ENCODE measurements around the gene RFPL4AL1. TPM values are rescaled to one million over a fixed set of nuclear protein-coding genes. Genes with fewer than 3 reads are reported as not detected.

The RFPL4AL1 gene
- total RNA-seq = not detected in 2 replicates

GRCh38 chr19:55768818-55769217 is at the start of gene RFPL4AL1:
Gene RFPL4AL1, plus strand, starts transcription at chr19:55769118. Its CDS starts 2,687 bp downstream, at chr19:55771805.

GRCh38 chr19:55738302-55738701 is 30.6 kb upstream of the RFPL4AL1 start, which contains the start of gene NLRP9:
Gene NLRP9, minus strand, starts transcription at chr19:55738402. Its CDS starts 28 bp downstream, at chr19:55738374.

GRCh38 chr19:55758797-55759196 is 10.1 kb upstream of the RFPL4AL1 start, which contains the start of gene RFPL4A:
Gene RFPL4A, plus strand, starts transcription at chr19:55759097. Its CDS starts 2,704 bp downstream, at chr19:55761801.

Other genes starting within 250 kb of the RFPL4AL1 start
- gene SBK2, start 232.0 kb upstream of the RFPL4AL1 start, total RNA-seq = not detected in 2 replicates
- gene SBK3, start 223.6 kb upstream of the RFPL4AL1 start, total RNA-seq = 0.27 and 0.39 TPM in 2 replicates
- 4.7 and 6.4 TPM in 2 replicates for gene ZNF579, start 188.3 kb upstream of the RFPL4AL1 start, total RNA-seq
- gene FIZ1, start 169.6 kb upstream of the RFPL4AL1 start, total RNA-seq = 3.1 and 6.0 TPM in 2 replicates
- gene ZNF524, start 168.8 kb upstream of the RFPL4AL1 start, total RNA-seq = 21.8 and 29.8 TPM in 2 replicates
- 1.8 and 2.7 TPM in 2 replicates for gene ZNF865, start 163.5 kb upstream of the RFPL4AL1 start, total RNA-seq
- gene ZNF784, start 144.6 kb upstream of the RFPL4AL1 start, total RNA-seq = 4.5 and 5.0 TPM in 2 replicates
- 6.5 and 11.2 TPM in 2 replicates for gene ZNF580, start 128.1 kb upstream of the RFPL4AL1 start, total RNA-seq
- 18.2 and 18.9 TPM in 2 replicates for gene ZNF581, start 125.5 kb upstream of the RFPL4AL1 start, total RNA-seq
- gene CCDC106, start 120.9 kb upstream of the RFPL4AL1 start, total RNA-seq = 10.7 and 11.7 TPM in 2 replicates
- 161 and 178 TPM in 2 replicates for gene U2AF2, start 114.1 kb upstream of the RFPL4AL1 start, total RNA-seq
- gene EPN1, start 93.9 kb upstream of the RFPL4AL1 start, total RNA-seq = 106 and 120 TPM in 2 replicates
- not detected in 2 replicates for gene NLRP9, start 30.7 kb upstream of the RFPL4AL1 start, total RNA-seq
- gene RFPL4A, start 10.0 kb upstream of the RFPL4AL1 start, total RNA-seq = 1.8 TPM in 1 of 2 replicates, not detected in the other
- not detected in 2 replicates for gene NLRP11, start 62.9 kb downstream of the RFPL4AL1 start, total RNA-seq
- gene NLRP4, start 67.4 kb downstream of the RFPL4AL1 start, total RNA-seq = not detected in 2 replicates
- not detected in 2 replicates for gene NLRP13, start 163.2 kb downstream of the RFPL4AL1 start, total RNA-seq
- not detected in 2 replicates for gene NLRP8, start 178.7 kb downstream of the RFPL4AL1 start, total RNA-seq
- not detected in 2 replicates for gene NLRP5, start 217.7 kb downstream of the RFPL4AL1 start, total RNA-seq